GM04503 (cell line): Measurements from ENCODE around the gene KREMEN2.
"Not testable (repeated sequence)": the region's sequence is repeated elsewhere in the genome, so short reads cannot be mapped to it uniquely, and the experiment has no call there.

ENCODE experiments used
- DNase-seq: peaks from one replicate; pipeline ENCODE4 v3.0.0-alpha.2; 2012; ENCODE audit warnings: low read depth

The KREMEN2 gene

DNA sequence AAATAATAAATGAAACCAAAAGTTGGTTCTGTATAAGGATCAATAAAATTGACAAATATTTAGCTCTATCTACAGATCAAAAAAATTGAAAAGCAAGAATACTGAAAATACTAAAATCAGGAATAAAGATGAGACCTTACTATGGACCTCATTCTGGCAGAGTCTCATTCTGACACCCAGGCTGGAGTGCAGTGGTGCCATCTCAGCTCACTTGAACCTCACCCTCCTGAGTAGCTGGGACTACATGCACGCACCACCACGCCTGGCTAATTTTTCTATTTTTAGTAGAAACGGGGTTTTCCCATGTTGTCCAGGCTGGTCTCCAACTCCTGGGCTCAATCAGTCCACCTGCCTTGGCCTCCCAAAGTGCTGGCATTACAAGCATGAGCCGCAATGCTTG is 22.0 kb upstream of the KREMEN2 start:
- no peak for DNase-seq

DNA sequence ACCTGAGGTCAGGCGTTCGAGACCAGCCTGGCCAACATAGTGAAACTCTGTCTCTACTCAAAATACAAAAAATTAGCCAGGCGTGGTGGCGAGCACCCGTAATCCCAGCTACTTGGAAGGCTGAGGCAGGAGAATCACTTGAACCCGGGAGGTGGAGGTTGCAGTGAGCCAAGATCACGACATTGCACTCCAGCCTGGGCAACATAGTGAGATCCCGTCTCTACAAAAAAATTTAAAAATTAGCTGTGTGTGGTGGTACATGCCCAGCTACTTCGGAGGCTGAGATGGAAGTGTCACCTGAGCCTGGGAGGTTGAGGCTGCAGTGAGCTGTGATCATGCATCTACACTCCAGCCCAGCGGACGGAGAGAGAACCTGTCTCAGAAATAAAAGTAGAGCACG is 20.4 kb upstream of the KREMEN2 start:
- not testable (repeated sequence) for DNase-seq

DNA sequence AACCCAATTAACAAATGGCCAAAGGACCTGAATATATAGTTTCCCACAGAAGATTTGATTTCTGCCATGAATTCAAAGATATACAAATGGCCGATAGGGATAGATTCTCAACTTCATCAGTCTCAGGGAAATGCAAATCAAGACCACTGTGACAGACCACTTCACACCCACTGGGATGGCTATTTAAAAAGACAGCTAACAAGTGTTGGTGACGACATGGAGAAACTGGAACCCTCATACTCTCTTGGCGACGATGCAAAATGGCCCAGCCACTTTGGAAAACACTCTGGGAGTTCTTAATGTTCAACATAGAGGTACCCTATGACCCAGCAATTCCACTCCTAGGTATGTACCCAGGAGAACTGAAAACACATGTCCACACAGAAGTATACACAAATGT is 17.4 kb upstream of the KREMEN2 start:
- DNase-seq, result no peak

DNA sequence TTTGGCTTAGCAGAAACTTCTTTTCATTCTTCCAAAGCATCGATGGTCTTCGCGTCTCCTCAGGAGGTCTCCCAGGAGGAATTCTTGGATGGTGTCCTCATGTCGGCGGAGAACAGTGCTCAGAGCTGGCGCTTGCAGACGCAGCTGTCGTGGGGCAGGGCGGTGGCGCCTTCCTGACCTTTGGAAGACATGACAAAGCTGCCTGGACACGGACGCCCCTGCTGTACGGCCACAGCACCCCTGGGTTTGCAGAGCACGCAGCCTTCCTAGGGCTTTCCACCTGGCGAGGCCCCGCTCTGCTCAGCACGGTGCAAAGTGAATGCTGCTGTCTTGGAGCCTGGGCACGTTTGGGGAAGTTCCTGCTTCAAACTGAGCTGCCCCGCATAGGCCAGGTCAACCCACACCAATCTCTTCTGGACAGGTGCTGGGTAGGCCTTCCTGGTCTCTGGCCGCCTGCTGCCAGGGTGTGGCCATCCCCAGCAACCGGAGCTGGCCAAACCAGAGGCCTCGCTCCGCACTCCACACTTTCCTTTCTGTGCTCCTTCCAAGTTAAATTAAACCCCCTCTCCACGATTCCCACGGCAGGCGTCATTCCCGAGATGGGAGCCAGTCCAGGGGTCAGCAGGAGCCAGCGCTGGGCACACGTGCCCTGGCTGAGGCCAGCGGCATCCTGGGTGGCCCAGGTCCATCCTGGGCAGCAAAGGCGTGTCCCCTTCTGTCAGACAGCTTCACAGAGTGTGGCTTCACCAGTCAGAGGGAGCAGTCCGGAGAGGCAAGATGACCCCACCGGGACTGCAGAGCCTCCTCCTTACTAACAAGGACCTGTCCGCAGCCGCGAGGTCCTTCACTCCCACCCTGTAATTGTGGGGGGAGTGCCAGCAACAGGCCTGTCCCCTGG is 15.0 kb upstream of the KREMEN2 start:
- DNase-seq, result no peak

DNA sequence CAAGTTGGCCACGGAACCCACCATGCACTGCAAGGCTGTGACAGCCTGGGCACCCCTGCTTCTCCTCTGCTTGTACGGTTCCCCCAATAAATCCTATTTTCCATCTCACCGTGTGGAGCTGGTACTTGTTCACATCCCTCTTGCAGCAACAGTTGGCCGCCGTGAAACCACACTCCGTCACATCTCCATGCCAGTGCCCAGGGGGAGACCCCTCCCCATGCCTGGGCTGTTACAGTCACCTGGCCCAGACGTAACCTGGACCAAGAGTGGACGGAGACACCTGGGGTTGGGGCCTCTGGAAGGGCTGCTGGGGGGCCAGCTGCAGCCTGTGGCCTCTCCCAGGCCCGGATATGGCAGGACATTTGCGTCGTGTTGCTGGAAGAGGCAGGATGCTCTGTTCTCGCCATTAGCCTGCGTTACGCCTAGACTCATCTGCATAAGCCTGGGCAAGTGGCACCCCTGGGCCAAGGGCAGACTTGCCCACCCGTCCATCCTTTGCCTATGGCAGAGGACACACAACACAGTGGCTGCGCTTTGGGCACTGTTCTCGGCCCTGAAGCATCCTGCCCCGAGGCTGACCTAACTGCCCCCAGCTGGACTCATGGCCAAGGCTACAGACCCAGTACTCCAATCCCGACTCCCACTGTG is 14.2 kb upstream of the KREMEN2 start:
- DNase-seq, result no peak

DNA sequence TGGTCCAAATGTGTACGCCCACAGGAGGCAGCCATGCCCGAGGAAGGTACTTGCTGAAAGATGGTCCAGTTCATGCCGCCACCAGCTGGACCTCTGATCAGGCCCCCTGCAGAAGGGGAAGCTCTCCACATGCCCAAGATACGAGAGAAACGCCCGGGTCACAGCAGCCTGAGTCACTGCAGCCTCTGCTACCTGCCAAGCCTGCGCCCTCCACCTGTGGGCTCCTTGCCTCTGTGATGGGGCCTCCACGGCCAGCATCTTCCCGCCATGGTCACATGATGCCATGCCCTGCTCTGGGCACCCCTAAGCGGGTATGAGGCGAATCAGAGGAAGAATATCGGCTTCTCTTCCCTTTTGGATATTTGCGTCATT is 13.7 kb upstream of the KREMEN2 start:
- DNase-seq, result no peak

DNA sequence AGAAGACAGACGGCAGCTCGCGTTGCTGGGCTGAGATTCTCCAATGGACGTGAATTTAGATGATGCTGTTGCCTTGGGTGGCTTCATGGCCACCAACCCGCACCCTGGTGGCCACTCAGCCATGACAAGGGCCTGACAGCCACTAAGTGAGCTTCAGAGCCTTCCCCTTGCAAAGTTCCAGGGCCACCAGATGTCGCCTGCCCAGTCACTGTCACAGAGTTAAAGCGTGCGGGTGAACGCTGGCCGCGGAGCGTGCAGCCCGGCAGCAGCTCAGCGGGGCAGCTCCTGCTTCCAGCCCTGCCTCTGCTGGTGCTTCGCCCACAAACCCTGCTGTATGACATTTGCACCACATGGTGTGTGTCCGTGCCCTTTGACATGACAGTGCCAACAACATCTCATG is 13.3 kb upstream of the KREMEN2 start:
- no peak for DNase-seq

DNA sequence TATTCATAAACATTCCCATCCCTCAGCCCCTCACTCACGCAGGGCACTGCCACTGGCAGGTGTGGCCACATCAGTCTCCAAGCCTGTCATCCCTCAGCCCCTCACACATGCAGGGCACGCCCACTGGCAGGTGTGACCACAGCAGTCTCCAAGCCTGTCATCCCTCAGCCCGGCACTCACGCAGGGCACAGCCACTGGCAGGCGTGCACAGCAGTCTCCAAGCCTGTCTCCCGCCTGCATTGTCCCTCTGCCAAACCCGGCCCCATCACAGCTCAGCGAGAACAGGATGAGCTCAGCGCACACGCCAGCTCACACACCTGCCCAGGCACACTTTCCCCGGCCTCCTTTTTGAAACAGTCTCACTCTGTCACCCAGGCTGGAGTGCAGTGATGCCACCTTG is 11.4 kb upstream of the KREMEN2 start:
- DNase-seq, result no peak

DNA sequence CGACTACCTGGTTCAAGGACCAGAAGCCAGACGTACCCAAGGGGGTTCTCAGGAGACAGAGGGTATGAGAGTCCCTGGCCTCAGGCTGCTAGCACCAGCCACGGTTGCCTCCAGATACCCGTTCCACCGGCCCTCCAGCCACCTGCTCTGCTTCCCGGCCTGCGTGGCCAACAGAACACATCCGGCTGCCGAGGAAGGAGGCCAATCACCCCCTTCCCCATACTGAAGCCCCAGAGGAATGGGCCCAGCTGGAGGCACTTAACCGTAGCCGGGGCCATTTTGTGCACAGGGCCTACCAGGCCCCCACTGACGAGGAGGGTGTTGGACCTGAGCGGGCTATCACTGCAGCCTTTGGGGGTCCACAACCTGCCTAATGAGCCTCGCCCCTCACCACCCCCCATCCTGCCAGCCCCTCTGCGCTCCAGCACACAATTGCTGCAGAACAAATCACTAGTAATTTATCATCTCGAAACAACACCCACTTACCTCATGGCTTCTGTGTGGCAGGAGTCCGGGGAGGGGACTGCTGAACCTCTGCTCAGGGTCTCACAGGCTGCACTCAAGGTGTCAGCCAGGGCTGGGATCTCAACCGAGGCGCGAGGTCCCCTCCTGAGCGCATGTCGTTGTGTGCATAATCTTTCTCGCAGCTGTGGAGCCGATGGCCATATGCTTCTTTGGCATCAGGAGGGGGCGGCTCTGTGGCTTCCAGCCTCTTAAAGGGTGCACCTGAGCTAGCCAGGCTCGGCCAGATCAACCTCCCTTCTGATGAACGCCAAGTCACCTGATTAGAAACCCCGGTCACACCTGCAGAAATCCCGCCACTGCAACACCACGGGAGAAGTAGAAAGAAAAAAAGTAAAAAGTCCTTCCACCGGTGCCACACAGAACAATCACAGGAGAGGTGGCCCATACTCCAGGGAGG is 10.1 kb upstream of the KREMEN2 start:
- no peak for DNase-seq

DNA sequence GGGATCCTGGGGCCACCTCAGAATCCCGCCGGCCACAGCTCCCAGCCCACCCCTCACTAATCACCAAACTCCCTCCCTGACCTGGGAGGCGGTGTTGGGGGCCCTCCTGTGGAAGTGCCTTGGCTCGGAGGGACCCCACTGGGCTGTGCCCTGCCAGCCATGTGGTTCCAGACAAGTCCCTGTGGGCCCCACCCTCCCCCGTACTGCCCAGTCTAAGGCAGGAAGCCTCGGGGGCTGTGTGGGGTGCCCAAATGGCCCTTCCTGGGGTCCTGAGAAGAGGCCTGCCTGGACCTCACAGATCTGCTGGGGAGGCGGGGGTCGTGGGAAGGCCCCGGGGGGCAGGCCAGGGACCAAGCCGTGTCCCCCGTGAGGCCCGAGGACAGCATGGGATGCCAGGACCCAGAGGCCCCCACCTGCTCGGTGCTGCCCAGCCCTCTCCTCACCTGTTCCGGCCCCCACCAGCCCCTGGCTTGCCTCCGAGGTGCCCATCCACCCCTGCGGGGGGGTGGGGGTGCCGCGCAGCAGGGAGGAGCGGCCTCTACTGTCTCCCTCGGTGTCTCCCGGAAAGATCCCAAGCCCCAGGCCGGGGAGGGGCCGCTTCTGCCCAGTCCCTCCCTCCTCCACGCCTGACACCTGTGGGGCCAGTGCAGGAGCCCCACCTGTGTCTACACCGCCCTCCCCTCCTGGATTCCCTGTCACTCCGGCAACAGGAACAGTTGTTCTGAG is 9.3 kb upstream of the KREMEN2 start:
- no peak for DNase-seq

DNA sequence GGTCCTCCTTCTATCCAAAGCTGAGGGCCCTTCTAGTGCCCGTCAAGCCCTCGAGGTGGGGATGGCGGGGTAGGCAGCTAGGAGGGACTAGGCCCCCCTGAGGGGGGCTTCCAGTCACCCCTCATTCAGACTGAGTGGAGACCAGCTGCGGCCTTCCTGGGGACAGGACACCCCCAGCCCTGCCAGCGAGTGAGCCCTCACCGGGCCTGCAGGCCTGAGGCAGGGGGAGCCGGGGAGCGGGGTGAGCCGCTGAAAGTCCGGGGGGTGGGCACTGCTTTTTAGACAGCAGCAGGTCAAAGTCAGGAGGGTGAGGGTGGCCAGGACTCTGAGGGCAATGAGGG is 8.7 kb upstream of the KREMEN2 start:
- no peak for DNase-seq

DNA sequence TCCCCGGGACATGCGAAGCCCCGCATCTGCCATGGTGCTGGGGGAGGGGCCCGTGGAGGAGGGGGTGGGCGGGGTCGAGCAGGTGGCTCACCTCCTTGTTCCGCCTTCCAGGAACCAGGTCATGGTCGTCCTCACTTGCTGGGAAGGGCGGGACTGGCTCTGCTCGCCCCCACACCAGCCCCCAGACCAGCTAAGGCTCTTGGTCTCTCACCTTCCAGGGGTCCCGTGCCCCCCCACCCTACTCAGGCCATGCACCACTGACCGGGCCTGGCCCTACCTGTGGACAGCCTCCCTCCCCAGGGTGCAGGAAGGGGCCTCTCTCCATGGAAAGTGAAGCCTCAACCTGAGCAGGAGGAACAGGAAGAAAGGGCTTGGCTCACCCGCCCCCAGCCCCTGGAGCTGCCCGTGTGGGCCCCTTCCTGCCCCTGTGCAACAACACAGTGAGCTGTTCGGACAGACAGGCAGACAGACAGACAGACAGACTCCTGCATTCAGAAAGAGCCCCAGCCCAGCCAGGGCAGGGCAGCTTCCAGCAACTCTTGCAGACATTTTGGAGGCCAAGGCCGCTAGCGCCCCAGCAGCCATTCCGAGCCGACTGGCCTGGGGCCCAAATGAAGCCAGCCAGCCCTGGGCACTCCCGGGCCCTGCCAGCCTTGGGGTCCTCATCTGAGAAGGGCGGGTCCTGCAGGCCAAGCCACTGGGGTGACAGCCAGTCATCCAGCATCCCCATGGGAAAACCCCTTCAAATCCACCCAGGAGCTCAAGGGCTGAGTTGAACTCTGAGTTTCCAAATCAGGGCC is 8.1 kb upstream of the KREMEN2 start:
- DNase-seq, result no peak

DNA sequence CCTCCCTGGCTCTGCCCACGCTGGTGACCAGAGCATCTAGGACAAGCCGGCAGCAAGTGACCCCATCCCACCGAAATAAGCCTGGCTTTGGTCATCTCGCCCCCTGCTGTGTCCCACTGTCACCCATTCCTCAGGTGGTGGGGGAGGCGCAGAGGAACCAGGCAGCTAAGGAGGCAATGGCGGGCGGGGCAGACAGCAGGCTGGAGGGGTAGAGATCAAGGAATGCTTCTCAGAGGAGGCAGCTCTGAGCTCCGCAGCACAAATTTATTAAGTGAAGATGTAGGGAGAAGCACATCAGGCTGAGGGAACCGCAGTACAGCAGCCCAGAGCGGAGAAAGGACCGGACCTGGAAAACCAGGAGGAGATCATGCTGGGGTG is 7.5 kb upstream of the KREMEN2 start:
- DNase-seq, result no peak

DNA sequence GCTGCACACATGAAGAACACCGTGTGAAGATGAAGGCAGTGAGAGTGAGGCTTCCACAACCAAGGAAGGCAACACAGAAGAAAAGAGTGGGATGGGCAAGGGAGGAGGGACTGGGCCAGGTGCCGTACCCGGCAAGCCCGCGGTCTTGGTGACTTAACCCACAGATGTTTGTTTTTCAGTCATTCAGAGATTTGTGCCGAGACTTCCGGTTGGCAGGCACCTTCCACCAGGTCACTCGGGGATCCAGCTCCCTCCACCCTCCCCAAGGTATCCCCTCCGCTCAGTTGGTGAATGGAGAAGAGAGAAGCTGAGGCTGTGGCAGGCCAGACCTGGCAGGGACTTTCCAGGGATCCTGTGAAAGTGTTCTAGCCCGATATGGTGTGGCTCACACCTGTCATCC is 4.9 kb upstream of the KREMEN2 start:
- no peak for DNase-seq

DNA sequence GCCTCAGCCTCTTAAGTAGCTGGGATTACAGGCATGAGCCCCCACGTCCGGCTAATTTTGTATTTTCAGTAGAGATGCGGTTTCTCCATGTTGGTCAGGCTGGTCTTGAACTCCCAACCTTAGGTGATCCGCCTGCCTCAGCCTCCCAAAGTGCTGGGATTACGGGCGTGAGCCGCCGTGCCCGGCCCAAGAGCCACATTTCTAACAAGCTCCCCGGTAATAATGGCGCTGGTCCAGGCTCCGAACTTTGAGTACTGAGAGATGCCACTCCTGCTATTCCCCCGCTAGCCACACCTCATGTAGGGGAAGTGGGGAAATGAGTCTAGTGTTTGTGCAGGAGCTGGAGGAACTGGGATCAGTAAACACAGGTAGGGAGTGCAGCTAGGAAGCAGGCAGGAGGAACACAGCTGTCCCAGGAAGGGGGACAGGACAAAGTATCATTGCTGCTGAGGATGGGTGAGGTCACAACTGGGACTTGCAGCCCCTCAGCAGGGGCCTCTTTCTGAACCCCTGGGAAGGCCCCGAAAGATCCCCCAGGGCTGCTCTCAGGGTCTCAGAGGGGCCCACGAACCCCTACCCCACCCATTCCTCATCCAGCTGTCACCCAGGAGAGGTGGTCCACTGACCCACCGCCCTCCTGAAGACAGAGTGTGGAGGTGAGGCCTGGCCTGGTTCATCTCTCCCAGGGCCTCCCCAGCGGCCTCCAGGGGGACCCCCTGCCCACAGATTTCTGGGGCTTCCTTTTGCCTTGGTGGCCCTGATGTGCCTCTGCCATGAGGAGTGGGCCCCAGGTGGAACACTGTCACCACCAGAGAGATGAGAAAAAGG is 3.7 kb upstream of the KREMEN2 start:
- no peak for DNase-seq

DNA sequence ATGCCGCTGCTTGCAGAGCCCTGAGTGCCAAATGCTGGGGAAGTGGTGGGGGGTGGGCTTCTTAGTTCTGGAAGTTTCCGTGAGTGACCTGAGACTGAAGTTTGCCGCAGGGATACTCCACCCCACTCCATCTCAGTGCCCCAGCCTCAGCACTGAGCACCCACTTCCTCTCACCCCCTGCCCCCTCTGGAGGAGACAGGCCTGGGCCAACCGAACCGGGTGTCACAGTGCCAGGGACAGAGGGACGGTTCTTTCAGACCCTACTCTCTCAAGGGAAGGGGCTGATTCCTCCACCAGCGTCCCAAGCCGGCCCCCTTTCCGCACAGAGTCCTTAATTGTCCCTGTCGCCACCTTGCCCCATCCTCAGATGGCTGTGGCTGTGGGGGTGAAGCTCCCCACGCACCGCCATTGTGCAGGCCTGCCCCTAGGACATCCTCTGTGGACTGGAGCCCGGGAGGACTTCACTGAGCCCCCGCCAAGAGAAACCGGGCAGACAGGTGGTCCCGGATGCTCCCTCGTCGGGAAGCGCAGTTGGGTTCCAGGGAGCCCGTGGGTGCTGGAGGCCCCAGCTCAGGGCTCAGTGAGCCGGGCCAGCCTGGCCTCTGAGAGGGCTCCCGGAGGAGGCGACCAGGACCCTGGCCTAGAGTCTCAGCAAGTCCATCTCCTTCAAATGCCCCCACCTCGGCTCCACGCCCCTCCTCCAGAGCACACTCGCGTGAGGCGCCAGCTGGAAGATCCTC is 1.6 kb upstream of the KREMEN2 start:
- no peak for DNase-seq

DNA sequence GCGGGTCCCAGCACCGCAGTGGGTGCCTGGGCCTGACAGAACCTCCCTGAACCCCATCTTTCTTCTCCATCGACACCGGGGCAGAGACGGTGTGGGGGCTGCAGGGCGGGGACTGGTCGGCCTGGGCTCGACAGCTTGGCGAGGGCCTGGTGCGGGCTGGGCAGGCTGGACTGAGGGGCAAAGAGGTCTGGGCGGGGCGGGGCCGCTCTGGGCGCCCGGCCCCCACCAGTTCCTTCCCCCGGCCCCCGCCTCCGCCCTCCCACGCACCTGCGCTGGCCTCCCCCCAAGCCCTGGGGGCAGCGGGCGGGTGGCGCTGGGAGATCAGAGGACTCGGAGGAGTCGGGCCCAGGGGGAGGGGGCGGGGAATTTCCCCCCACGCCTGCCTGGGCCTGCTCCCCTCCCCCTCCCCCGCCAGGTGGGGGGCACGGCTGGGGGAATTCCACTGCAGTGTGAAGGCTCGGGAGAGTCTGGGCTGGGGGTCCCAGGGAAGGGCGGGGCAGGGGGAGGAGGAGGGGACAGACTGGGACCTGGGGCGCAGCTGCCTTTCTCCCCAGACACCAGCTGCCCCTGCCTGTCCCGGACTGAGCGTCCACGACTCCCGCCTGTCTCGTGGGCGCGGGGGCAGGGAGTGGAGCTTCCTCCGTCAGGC is 877 bp upstream of the KREMEN2 start:
- no peak for DNase-seq

DNA sequence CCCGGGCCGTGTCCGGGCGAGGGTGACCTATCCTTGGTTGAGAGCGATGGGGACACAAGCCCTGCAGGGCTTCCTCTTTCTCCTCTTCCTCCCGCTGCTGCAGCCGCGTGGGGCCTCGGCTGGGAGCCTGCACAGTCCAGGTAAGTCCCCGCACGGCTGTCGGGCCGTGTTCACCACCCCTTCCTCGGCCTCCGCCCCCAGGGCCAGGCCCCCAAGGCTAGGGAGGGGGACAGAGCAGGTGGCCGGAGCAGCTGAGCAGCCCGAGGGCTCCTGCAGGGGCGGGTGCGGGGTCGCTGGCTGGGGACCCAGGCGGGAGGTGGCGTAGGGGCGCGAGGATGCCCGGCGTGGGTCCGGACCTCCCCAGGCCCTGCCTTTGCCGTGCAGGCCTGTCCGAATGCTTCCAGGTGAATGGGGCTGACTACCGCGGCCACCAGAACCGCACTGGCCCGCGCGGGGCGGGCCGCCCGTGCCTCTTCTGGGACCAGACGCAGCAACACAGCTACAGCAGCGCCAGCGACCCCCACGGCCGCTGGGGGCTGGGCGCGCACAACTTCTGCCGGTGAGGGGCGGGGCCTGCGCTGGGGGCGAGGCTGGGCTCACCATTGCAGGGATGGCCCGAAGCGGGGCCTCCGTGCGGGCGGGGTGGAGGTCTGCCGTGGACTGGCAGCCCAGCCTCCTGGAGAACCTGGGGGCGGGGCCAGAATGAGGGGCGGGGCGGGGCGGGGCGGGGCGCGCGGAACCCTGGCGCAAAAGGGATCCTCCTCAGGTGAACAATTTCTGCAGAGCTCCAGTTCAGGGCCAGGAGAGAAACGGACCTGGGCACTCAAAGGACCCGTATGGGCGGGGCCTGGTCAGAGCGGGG is 631 bp downstream of the KREMEN2 start:
- no peak for DNase-seq
